ENCODE measurements around the gene WDR70.
"Not testable (repeated sequence)": the region's sequence is repeated elsewhere in the genome, so short reads cannot be mapped to it uniquely, and the experiment has no call there.

The WDR70 gene

DNA sequence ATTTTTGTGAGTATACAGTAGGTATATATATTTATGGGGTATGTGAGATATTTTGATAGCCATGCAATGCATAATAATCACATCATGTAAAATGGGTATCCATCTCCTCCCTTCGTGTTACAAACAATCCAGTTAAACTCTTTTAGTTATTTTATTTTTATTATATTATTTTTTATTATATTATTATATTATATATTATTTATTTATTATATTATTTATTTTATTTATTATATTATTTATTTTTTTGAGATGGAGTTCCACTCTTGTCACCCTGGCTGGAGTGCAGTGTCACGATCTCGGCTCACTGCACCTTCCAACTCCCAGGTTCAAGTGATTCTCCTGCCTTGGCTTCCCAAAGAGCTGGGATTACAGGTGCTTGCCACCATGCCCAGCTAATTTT, 138.6 kb downstream of the WDR70 start:
- no peak for DNase-seq (ENCODE audit: low spot score)

DNA sequence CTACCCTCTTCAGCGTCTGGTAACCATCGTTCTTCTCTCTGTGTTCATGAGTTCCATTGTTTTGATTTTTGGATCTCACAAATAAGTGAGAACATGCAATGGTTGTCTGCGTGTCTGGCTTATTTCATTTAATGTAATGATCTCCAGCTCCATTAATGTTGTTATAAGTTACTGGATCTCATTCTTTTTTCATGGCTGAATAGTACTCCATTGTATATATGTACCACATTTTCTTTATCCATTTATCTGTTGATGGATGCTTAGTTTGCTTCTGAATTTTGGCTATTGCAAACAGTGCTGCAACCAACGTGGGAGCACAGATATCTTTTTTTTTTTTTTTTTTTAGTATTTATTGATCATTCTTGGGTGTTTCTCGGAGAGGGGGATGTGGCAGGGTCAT, 139.2 kb downstream of the WDR70 start:
- not testable (repeated sequence) for DNase-seq (ENCODE audit: low spot score)

DNA sequence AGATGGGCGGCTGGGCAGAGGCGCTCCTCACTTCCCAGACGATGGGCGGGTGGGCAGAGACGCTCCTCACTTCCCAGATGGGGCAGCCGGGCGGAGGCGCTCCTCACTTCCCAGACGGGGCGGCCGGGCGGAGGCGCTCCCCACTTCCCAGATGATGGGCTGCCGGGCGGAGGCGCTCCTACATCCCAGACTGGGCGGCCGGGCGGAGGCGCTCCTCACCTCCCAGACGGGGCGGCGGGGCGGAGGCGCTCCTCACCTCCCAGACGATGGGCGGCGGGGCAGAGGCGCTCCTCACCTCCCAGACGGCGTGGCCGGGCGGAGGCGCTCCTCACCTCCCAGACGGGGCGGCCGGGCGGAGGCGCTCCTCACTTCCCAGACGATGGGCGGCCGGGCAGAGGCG, 140.2 kb downstream of the WDR70 start:
- DNase-seq (ENCODE audit: low spot score), result no peak

DNA sequence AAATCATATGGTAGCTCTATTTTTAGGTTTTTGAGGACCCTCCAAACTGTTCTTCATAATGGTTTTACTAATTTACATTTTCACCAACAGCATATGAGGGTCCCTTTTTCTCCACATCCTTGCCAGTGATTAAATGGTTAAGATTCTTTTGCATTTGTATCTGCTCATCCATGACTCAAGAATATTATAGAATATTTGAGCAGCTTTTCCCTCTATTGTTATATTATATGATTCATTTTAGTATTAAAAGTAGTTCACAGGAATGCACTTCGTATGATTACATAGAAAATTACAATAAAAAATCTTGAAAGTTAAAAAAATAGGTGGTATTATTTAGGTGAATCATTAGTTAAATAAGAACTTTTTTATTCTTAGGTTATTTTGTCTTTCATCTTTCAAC, 140.7 kb downstream of the WDR70 start:
- DNase-seq (ENCODE audit: low spot score), result no peak

DNA sequence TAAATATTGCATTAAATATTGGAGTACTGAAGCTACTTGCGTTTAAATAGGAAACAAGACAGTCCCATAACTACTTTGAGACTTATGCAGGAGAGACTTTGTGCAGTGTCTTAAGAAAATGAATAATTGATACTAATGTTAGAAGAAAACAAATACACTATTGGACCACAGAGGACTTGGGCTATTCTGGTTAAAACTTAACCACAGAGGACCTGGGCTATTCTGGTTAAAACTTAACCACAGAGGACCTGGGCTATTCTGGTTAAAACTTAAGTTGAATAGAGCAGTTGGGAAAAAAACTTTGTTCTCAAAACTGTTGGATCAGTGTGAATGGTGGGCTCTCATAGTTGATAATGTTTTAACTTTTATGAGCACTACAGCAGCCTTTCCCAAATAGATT, 141.7 kb downstream of the WDR70 start:
- DNase-seq (ENCODE audit: low spot score), result no peak

GRCh38 chr5:37532976-37533740, 154.0 kb downstream of the WDR70 start:
- no peak for DNase-seq (ENCODE audit: low spot score)

DNA sequence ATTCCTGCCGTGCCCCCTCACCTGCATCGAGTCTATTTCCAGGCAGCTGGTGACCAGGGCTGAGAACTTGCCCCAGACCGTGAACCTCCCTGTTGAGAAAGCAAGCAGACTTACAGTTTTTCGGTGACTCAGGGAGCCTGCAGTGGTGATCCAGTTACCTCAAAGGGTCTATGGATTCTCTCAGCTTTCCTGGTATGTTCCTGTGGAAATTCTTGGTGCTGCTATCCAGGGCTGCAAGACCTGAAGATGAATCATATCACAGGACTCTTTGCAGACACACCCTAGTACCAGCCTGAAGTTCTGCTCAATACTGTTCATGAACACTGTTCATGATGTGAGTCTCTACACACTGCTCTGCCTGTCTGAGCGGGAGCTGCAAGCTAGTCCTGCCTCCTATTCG, 154.7 kb downstream of the WDR70 start:
- no peak for DNase-seq (ENCODE audit: low spot score)

GRCh38 chr5:37539459-37539858, 160.3 kb downstream of the WDR70 start:
- no peak for DNase-seq (ENCODE audit: low spot score)

GRCh38 chr5:37543216-37543615, 164.1 kb downstream of the WDR70 start:
- no peak for DNase-seq (ENCODE audit: low spot score)

GRCh38 chr5:37549411-37549810, 170.3 kb downstream of the WDR70 start:
- no peak for DNase-seq (ENCODE audit: low spot score)

- DNase-seq (ENCODE audit: low spot score), result no peak
Measured at GRCh38 chr5:37552161-37552560, 173.0 kb downstream of the WDR70 start.

GRCh38 chr5:37552770-37553719, 173.9 kb downstream of the WDR70 start:
- DNase-seq (ENCODE audit: low spot score), result no peak

GRCh38 chr5:37553720-37554404, 174.7 kb downstream of the WDR70 start:
- no peak for DNase-seq (ENCODE audit: low spot score)

DNA sequence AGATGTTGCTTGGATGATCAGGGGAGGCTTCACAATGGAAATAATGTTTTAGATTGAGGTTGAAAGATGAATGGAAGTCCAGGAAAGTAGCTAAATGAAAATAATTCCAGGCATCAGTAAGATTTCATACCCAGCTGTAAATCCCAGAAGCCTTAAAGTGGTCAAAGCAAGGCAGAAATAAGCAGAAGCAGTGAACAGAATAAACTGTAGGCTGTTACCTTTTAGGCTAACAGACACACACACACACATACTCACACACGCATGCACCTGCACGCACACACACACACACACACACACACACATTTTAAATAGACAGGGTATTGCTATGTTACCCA, 175.3 kb downstream of the WDR70 start:
- no peak for DNase-seq (ENCODE audit: low spot score)

- DNase-seq (ENCODE audit: low spot score), result no peak
Measured at GRCh38 chr5:37554938-37555337, 175.8 kb downstream of the WDR70 start.

DNA sequence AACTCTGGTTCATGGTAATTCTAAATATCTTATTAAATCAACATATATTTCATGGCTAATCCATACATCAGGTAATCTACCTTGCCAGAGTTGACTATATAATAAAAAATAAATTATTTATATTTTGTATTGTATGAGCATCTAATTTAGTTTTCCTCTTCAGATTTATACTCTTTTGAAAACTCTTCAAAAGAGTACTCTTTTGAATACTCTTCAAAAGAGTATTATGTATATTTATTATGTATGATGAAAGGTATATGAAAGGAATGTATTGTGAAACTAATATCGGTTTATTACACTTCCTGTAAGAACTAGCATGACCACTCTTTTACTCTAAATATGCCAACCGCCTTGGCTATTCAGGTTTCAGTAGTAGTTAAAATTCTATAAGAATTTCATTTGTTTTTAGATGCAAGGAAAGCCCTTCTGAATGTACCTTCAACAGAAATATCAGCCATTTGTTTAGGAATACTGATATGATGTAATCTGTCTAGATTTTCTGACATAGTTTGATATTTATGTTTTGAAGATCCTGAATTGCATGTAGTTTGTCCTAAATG, 178.7 kb downstream of the WDR70 start:
- no peak for DNase-seq (ENCODE audit: low spot score)

DNA sequence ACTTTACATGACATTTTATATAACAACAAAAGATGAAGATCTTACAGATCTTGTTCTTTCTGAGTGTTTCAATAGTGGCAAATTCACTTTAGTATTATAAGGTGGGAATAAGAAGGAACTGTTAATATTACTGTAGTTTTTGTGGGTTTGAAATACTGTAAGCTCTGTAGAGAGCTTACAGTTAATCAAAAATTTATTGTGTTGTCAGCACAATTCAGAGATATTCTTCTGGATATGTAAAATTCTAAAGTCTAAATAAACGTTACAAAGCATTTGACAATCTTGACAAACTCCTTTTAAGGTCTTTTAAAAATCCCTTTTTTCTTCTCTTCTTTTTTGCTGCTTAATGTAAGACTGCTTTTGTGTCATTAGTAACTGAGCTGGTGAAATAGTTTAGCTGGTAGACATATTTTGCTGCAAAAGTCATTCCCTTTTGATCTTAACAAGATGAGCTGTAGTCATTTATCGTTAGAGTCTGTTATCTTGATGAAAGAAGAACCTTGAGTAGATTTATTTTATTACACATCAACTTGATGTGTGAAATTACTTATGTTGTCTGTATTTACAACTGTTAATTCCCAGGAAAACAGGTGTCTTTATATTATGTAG, 186.0 kb downstream of the WDR70 start:
- no peak for DNase-seq (ENCODE audit: low spot score)

- no peak for DNase-seq (ENCODE audit: low spot score)
Measured at GRCh38 chr5:37567566-37567965, 188.4 kb downstream of the WDR70 start.

DNA sequence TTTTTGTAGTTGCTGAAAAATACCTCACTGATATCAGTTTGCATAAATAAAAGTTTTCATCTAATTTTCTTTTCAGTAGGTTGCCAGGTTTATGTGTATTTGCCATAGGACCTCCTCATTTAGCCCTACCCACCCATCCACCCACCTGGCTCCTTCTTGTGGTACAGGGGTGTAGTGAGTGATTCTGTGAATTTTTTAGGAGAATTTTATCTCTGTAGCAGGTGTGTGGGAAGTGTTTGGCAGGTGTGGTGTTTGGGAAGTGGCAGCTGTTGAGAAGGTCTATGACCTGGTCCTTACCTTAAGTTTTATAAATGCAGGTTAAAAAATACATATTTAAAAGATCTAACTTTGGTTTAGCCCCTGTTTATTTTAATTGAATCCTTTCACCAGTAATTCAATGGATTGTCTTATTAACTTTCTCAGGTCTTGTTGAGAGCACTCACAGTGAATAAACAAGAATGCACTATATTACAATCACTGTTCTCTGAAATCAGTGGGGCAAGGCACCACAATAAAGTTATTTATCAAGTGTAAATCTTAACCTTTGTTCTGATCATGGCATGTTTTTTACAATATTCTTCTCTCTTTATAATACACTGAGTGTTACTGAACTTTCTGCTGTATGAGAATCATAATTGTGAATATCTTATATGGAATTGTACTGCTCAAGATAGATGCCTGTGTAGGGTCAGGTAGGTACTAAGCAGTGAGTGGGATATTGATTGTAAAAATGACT, 189.1 kb downstream of the WDR70 start:
- no peak for DNase-seq (ENCODE audit: low spot score)

- DNase-seq (ENCODE audit: low spot score), result no peak
Measured at GRCh38 chr5:37568893-37569292, 189.8 kb downstream of the WDR70 start.

GRCh38 chr5:37569466-37569865, 190.3 kb downstream of the WDR70 start:
- no peak for DNase-seq (ENCODE audit: low spot score)

All from CD4-positive, alpha-beta T cell treated with Interleukin-15 for 4 hours (primary cell).